Peyer's patch (tissue), 4 donors: ENCODE measurements around the gene DHRS3. TPM values are rescaled to one million over a fixed set of nuclear protein-coding genes. Genes with fewer than 3 reads are reported as not detected.

Source experiments
- DNase-seq, 3 donors: peaks; one replicate each; pipeline ENCODE4 v3.0.0-alpha.2; 2017 to 2019
- H3K27ac ChIP-seq, 4 donors: fragments of 200-600 bp; sonication (generic); one replicate each; pipeline ENCODE4 v1.5.1; 2016 to 2019
- H3K27me3 ChIP-seq, 2 donors: fragments of 200-600 bp; sonication (generic); one replicate each; pipeline ENCODE4 v1.5.1; 2019
- H3K36me3 ChIP-seq, 3 donors: fragments of 200-600 bp; sonication (generic); one replicate each; pipeline ENCODE4 v1.5.1; 2016 to 2019
- H3K4me1 ChIP-seq, 4 donors: fragments of 200-600 bp; sonication (generic); one replicate each; pipeline ENCODE4 v1.5.1; 2016 to 2019
- H3K4me3 ChIP-seq, 4 donors: fragments of 200-600 bp; sonication (generic); 1 replicate in 3 of 4; 2 replicates in 1 of 4; pipeline ENCODE4 v1.5.1; 2016 to 2019; ENCODE audit warnings: mild to moderate bottlenecking in 1 of 4
- H3K9me3 ChIP-seq, 4 donors: fragments of 200-600 bp; sonication (generic); one replicate each; pipeline ENCODE4 v1.5.1; 2016 to 2019; ENCODE audit warnings: mild to moderate bottlenecking in 1 of 4
- CTCF ChIP-seq, 6 experiments: fragments of 450-650 bp in 4 of 6; fragments of 200-600 bp in 2 of 6; sonication (generic) in 1 of 6; IDR thresholded peaks; one replicate each; pipeline ENCODE4 v1.5.1; 2017 to 2019; ENCODE audit warnings: antibody characterized with exemption in 6 of 6, mild to moderate bottlenecking in 3 of 6, moderate library complexity in 1 of 6
- POLR2A ChIP-seq, 2 donors: fragments of 450-650 bp; IDR thresholded peaks; one replicate each; pipeline ENCODE4 v1.5.1; 2017; ENCODE audit warnings: antibody characterized with exemption in 2 of 2, mild to moderate bottlenecking in 2 of 2, moderate library complexity in 2 of 2
- total RNA-seq, 4 donors: library from RNA; depleted of rRNA; stranded (reverse); fragments of >200 nt; gene quantifications; one replicate each; pipeline ENCODE4 v1.1.0, GENCODE V29; 2016

DHRS3 gene
- total RNA-seq, 4 donors from 2014 or later = 34.7 to 179 (median 108) TPM

- Histone ChIP-seq H3K36me3 (peaks cover 0 to 77% (median 0%) of the 10 kb centered on the region in 3 donors), H3K27ac (no peak overlapping the region), H3K27me3 (no peaks in the 10 kb centered on the region), H3K9me3 (no peaks in the 10 kb centered on the region), H3K4me3 (no peak overlapping the region), H3K4me1 (no peaks in the 10 kb centered on the region)
- no peak for DNase-seq
- TF ChIP-seq POLR2A (IDR thresholded peaks at IDR 0.05) (no peak), CTCF (IDR thresholded peaks at IDR 0.05) (no peak)
These were observed 43.3 kb downstream of the DHRS3 start for GRCh38 chr1:12574757-12575139.

GRCh38 chr1:12573015-12573825, 44.8 kb downstream of the DHRS3 start:
- no peaks in the 10 kb centered on the region for H3K27me3 ChIP-seq
- TF ChIP-seq CTCF (IDR thresholded peaks at IDR 0.05) (no peak), POLR2A (IDR thresholded peaks at IDR 0.05) (no peak)
- no peak overlapping the region for H3K4me3 ChIP-seq
- DNase-seq = no peak
- peaks cover 0 to 73% (median 0%) of the 10 kb centered on the region in 3 donors for H3K36me3 ChIP-seq
- no peaks in the 10 kb centered on the region for H3K4me1 ChIP-seq
- no peak overlapping the region for H3K27ac ChIP-seq
- no peaks in the 10 kb centered on the region for H3K9me3 ChIP-seq

GRCh38 chr1:12572522-12572921, 45.5 kb downstream of the DHRS3 start:
- Histone ChIP-seq H3K27me3 (no peaks in the 10 kb centered on the region), H3K4me1 (no peaks in the 10 kb centered on the region), H3K27ac (no peak overlapping the region), H3K4me3 (no peak overlapping the region), H3K9me3 (no peaks in the 10 kb centered on the region), H3K36me3 (peaks cover 0 to 74% (median 0%) of the 10 kb centered on the region in 3 donors)
- TF ChIP-seq POLR2A (IDR thresholded peaks at IDR 0.05) (no peak), CTCF (IDR thresholded peaks at IDR 0.05) (no peak)
- DNase-seq = no peak

GRCh38 chr1:12570291-12570690, 47.7 kb downstream of the DHRS3 start:
- Histone ChIP-seq H3K27ac (no peak overlapping the region), H3K27me3 (no peaks in the 10 kb centered on the region), H3K36me3 (peaks cover 0 to 77% (median 0%) of the 10 kb centered on the region in 3 donors), H3K9me3 (no peaks in the 10 kb centered on the region), H3K4me1 (no peaks in the 10 kb centered on the region), H3K4me3 (no peak overlapping the region)
- TF ChIP-seq POLR2A (IDR thresholded peaks at IDR 0.05) (no peak), CTCF (IDR thresholded peaks at IDR 0.05) (no peak)
- no peak for DNase-seq

GRCh38 chr1:12568009-12568767, 49.8 kb downstream of the DHRS3 start:
- no peak overlapping the region for H3K27ac ChIP-seq
- peaks cover 0 to 58% (median 0%) of the 10 kb centered on the region in 3 donors for H3K36me3 ChIP-seq

More at GRCh38 chr1:12568009-12568767, 49.8 kb downstream of the DHRS3 start:
- no peaks in the 10 kb centered on the region for H3K4me1 ChIP-seq
- no peak overlapping the region for H3K4me3 ChIP-seq
- H3K27me3 ChIP-seq = no peaks in the 10 kb centered on the region
- no peak for TF ChIP-seq CTCF (IDR thresholded peaks at IDR 0.05)
- TF ChIP-seq POLR2A (IDR thresholded peaks at IDR 0.05) = no peak
- no peak for DNase-seq
- peaks cover 0 to 10% (median 1%) of the 10 kb centered on the region in 4 donors for H3K9me3 ChIP-seq
